Measurements from ENCODE around the gene YIPF2. TPM values are rescaled to one million over a fixed set of nuclear protein-coding genes. Genes with fewer than 3 reads are reported as not detected.

The YIPF2 gene
- polyA plus RNA-seq, 2 of the 4 experiments (the other 2 are of a cell fraction): 13.1 to 17.5 TPM

DNA sequence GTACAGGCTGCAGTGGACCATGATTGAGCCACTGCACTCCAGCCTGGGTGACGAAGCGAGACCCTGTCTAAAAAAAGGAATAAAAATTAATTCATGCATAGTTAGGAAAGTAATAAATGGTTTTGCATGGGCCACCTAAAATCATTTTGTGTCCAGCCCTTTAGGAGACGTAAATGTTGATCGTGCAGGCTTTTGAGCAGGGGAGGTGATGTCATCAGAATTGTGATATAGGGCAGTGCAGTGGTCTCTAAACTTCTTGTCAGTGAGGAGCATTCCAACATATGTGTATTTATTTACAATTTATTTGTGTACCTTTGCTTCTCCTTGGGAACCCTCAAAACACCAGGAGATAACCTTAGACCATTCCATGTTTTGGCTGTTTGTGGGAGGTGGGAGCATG is 35.4 kb upstream of the YIPF2 start:
- H3K9me3 ChIP-seq: no peaks in the 10 kb centered on the region
- DNase-seq (ENCODE audit: low read depth in 1 of 2, low spot score in 1 of 2) (no peak), FAIRE-seq (no peak), ATAC-seq (no peak)
- no peak overlapping the region for H3K27ac ChIP-seq
- H3K4me1 ChIP-seq: peaks cover 16% of the 10 kb centered on the region; the same call in 2 of the 3 replicates
- no peak overlapping the region for H3K4me2 ChIP-seq
- ChIA-PET POLR2A (no interaction called here), CTCF (interaction anchor here (0.6 to 1.4 kb wide), 5 partner anchors 9 to 1896 kb away, joined by 3 to 4 read pairs (median 3); no protein-coding TSS in a partner anchor)
- TF ChIP-seq CHD2 (IDR thresholded peaks at IDR 0.05; ENCODE audit: low read length, partially characterized antibody): no peak
- TF ChIP-seq, protein P1, sequence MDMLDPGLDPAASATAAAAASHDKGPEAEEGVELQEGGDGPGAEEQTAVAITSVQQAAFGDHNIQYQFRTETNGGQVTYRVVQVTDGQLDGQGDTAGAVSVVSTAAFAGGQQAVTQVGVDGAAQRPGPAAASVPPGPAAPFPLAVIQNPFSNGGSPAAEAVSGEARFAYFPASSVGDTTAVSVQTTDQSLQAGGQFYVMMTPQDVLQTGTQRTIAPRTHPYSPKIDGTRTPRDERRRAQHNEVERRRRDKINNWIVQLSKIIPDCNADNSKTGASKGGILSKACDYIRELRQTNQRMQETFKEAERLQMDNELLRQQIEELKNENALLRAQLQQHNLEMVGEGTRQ (IDR thresholded peaks at IDR 0.05): no peak
- TF ChIP-seq ESRRA (IDR thresholded peaks at IDR 0.05; ENCODE audit: borderline replicate concordance, low read length): no peak
- no peak for TF ChIP-seq ZSCAN20 (CRISPR knock-in tag; IDR thresholded peaks at IDR 0.05)
- no peak for TF ChIP-seq JUNB (IDR thresholded peaks at IDR 0.05)
- no peak for TF ChIP-seq HOXB13 (CRISPR knock-in tag; IDR thresholded peaks at IDR 0.05; ENCODE audit: low read depth)
- TF ChIP-seq, protein P2, sequence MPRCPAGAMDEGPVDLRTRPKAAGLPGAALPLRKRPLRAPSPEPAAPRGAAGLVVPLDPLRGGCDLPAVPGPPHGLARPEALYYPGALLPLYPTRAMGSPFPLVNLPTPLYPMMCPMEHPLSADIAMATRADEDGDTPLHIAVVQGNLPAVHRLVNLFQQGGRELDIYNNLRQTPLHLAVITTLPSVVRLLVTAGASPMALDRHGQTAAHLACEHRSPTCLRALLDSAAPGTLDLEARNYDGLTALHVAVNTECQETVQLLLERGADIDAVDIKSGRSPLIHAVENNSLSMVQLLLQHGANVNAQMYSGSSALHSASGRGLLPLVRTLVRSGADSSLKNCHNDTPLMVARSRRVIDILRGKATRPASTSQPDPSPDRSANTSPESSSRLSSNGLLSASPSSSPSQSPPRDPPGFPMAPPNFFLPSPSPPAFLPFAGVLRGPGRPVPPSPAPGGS (IDR thresholded peaks at IDR 0.05): no peak
- TF ChIP-seq, protein P3, sequence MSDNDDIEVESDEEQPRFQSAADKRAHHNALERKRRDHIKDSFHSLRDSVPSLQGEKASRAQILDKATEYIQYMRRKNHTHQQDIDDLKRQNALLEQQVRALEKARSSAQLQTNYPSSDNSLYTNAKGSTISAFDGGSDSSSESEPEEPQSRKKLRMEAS (IDR thresholded peaks at IDR 0.05): no peak
- no peak for TF ChIP-seq SREBF2 (IDR thresholded peaks at IDR 0.05)
- no peak for TF ChIP-seq RCOR1 (IDR thresholded peaks at IDR 0.05; ENCODE audit: low read depth, low read length)
- TF ChIP-seq, protein P4, sequence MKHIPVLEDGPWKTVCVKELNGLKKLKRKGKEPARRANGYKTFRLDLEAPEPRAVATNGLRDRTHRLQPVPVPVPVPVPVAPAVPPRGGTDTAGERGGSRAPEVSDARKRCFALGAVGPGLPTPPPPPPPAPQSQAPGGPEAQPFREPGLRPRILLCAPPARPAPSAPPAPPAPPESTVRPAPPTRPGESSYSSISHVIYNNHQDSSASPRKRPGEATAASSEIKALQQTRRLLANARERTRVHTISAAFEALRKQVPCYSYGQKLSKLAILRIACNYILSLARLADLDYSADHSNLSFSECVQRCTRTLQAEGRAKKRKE (CRISPR knock-in tag; IDR thresholded peaks at IDR 0.05; ENCODE audit: low read depth): no peak
- no peak for TF ChIP-seq BHLHE40 (IDR thresholded peaks at IDR 0.05; ENCODE audit: low read depth, low read length)
- TF ChIP-seq RAD21 (conservative IDR thresholded peaks at IDR 0.05 in 1 of 2, IDR thresholded peaks at IDR 0.05 in 1 of 2): no peak
- TF ChIP-seq CEBPB (IDR thresholded peaks at IDR 0.05): no peak
- TF ChIP-seq, protein P5, sequence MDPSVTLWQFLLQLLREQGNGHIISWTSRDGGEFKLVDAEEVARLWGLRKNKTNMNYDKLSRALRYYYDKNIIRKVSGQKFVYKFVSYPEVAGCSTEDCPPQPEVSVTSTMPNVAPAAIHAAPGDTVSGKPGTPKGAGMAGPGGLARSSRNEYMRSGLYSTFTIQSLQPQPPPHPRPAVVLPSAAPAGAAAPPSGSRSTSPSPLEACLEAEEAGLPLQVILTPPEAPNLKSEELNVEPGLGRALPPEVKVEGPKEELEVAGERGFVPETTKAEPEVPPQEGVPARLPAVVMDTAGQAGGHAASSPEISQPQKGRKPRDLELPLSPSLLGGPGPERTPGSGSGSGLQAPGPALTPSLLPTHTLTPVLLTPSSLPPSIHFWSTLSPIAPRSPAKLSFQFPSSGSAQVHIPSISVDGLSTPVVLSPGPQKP (IDR thresholded peaks at IDR 0.05; ENCODE audit: low read depth, low read length): no peak
- TF ChIP-seq RFX5 (IDR thresholded peaks at IDR 0.05): no peak
- TF ChIP-seq FOSB (CRISPR knock-in tag; IDR thresholded peaks at IDR 0.05): no peak
- no peak for TF ChIP-seq MAFK (IDR thresholded peaks at IDR 0.05; ENCODE audit: partially characterized antibody)
- TF ChIP-seq ZC3H11A (IDR thresholded peaks at IDR 0.05): no peak
- TF ChIP-seq EHMT2 (IDR thresholded peaks at IDR 0.05; ENCODE audit: low read depth): no peak
- no peak overlapping the region for H3K4me3 ChIP-seq
- WGBS (ENCODE audit: missing lambda C conversion rate): 98% methylated on average over 4 of the region's 4 CpGs

DNA sequence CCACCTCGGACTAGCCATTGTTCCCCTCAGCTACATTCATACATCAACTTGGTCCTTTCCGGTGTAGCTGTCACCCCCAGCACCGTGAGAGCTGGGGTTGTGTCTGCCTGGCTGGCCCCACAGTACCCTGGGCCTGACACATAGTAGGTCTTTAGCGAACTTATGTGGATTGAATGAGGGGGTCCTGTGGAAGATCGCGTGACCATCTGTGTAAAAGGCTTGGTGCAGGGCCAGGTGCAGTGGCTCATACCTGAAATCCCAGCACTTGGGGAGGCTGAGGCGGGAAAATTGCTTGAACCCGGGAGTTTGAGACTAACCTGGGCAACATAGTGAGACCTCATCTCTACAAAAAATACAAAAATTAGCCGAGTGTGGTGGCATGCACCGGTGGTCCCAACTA is 34.4 kb upstream of the YIPF2 start:
- no peak for FAIRE-seq
- no peak overlapping the region for H3K27ac ChIP-seq
- CTCF ChIA-PET: interaction anchor here (0.5 to 1.3 kb wide), 2 partner anchors 12 to 21 kb away, joined by 3 to 4 read pairs; no protein-coding TSS in a partner anchor
- H3K4me1 ChIP-seq: peaks cover 16% of the 10 kb centered on the region; the same call in 2 of the 3 replicates
- no peak overlapping the region for H3K4me3 ChIP-seq
- DNase-seq (ENCODE audit: low read depth in 1 of 2, low spot score in 1 of 2): no peak
- peak overlapping the region; percentile 78; the same call in 2 of the 3 replicates for H3K4me2 ChIP-seq
- POLR2A ChIA-PET: no interaction called here
- no peaks in the 10 kb centered on the region for H3K9me3 ChIP-seq
- 90% methylated on average over 10 of the region's 10 CpGs for WGBS (ENCODE audit: missing lambda C conversion rate)
- ATAC-seq: no peak
- TF ChIP-seq, protein P1 (IDR thresholded peaks at IDR 0.05): no peak
- TF ChIP-seq RAD21 (conservative IDR thresholded peaks at IDR 0.05 in 1 of 2, IDR thresholded peaks at IDR 0.05 in 1 of 2): no peak
- TF ChIP-seq ESRRA (IDR thresholded peaks at IDR 0.05; ENCODE audit: borderline replicate concordance, low read length): no peak
- TF ChIP-seq NR3C1 (IDR thresholded peaks at IDR 0.05): no peak
- TF ChIP-seq POLR2A (IDR thresholded peaks at IDR 0.05; ENCODE audit: low read length): no peak
- no peak for TF ChIP-seq EHMT2 (IDR thresholded peaks at IDR 0.05; ENCODE audit: low read depth)
- no peak for TF ChIP-seq FOSB (CRISPR knock-in tag; IDR thresholded peaks at IDR 0.05)
- TF ChIP-seq RNF2 (IDR thresholded peaks at IDR 0.05; ENCODE audit: borderline replicate concordance, low read depth): no peak
- no peak for TF ChIP-seq BHLHE40 (IDR thresholded peaks at IDR 0.05; ENCODE audit: low read depth, low read length)
- no peak for TF ChIP-seq KDM1A (IDR thresholded peaks at IDR 0.05; ENCODE audit: low read depth)
- no peak for TF ChIP-seq HOXA7 (CRISPR knock-in tag; IDR thresholded peaks at IDR 0.05)
- no peak for TF ChIP-seq NFE2L2 (conservative IDR thresholded peaks at IDR 0.05; ENCODE audit: low read length)
- TF ChIP-seq CEBPB (IDR thresholded peaks at IDR 0.05): no peak
- TF ChIP-seq, protein P6, sequence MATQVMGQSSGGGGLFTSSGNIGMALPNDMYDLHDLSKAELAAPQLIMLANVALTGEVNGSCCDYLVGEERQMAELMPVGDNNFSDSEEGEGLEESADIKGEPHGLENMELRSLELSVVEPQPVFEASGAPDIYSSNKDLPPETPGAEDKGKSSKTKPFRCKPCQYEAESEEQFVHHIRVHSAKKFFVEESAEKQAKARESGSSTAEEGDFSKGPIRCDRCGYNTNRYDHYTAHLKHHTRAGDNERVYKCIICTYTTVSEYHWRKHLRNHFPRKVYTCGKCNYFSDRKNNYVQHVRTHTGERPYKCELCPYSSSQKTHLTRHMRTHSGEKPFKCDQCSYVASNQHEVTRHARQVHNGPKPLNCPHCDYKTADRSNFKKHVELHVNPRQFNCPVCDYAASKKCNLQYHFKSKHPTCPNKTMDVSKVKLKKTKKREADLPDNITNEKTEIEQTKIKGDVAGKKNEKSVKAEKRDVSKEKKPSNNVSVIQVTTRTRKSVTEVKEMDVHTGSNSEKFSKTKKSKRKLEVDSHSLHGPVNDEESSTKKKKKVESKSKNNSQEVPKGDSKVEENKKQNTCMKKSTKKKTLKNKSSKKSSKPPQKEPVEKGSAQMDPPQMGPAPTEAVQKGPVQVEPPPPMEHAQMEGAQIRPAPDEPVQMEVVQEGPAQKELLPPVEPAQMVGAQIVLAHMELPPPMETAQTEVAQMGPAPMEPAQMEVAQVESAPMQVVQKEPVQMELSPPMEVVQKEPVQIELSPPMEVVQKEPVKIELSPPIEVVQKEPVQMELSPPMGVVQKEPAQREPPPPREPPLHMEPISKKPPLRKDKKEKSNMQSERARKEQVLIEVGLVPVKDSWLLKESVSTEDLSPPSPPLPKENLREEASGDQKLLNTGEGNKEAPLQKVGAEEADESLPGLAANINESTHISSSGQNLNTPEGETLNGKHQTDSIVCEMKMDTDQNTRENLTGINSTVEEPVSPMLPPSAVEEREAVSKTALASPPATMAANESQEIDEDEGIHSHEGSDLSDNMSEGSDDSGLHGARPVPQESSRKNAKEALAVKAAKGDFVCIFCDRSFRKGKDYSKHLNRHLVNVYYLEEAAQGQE (IDR thresholded peaks at IDR 0.05): no peak
- no peak for TF ChIP-seq SMC3 (IDR thresholded peaks at IDR 0.05)
- no peak for TF ChIP-seq FOSL2 (IDR thresholded peaks at IDR 0.05)
- no peak for TF ChIP-seq FOSL2 (CRISPR knock-in tag; IDR thresholded peaks at IDR 0.05)

Measured in A549 (cell line).